Hypothalamus (tissue), 51 donors: ENCODE results near the gene EPHA6.
A peak's percentile ranks its signal among the peaks of the same experiment; 100 is the strongest.

Experiments
- DNase-seq, 51 donors: peaks; one replicate each; lab custom pipeline; 2025; lab: John Stamatoyannopoulos, UW

EPHA6 gene

DNA sequence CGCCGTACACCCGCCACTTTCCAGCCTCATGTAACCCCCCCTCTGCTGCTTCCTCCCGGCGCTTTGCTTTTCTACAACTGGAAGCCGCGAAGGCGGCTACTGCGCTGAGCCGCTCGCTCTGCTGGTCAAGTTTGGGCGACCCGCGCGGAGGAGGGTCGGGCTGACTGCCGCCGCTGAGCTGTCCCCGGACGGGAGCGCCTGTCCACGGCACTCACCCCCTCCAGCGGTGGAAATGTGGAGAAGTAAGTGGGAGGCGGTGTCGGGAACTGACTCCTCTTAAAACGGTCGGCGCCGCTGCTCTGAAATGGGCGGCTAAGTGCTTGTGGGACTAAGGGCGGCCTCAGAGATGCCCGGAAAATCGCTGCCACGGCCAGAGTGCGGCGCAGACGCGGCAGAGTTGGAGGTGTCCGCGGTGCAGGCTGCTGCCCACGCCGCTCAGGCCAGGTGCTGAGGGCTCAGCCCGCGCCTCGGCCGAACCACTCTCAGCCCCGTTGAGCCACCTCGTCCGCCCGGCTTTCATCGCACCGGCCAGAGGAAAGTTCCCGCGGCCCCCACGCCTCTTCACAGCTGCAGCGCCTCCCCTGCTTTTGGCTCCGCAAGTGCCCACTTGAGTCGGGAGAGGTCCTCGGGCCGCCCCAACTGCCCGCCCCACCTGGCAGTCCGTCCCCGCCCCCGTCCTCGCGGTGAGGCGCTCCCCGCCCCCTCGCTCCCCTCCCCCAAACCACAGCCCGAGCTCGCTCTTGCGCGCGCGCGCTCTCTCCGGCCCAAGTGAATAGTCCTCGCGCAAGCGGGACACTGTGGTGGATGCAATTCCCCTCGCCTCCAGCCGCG, at the start of gene EPHA6:
Gene EPHA6 (plus strand): TSS at position 775 of the 831 bp plus-strand sequence.
- DNase-seq, result peak in 25 of 51 donors; percentile 11 to 71 (median 37)

GRCh38 chr3:96776818-96777217, 37.6 kb upstream of the EPHA6 start:
- no peak for DNase-seq

DNA sequence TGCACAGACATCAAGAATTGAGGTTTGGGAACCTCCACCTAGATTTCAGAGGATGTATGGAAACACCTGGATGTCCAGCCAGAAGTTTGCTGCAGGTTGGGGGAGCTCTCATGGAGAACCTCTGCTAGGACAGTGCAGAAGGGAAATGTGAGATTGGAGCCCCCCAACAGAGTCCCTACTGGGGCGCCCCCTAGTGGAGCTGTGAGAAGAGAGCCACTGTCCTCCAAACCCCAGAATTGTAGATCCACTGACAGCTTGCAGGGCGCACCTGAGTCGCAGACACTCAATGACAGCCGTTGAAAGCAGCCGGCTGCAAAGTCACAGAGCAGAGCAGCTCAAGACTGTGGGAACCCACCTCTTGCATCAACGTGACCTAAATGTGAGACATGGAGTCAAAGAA, 34.6 kb upstream of the EPHA6 start:
- DNase-seq, result no peak

DNA sequence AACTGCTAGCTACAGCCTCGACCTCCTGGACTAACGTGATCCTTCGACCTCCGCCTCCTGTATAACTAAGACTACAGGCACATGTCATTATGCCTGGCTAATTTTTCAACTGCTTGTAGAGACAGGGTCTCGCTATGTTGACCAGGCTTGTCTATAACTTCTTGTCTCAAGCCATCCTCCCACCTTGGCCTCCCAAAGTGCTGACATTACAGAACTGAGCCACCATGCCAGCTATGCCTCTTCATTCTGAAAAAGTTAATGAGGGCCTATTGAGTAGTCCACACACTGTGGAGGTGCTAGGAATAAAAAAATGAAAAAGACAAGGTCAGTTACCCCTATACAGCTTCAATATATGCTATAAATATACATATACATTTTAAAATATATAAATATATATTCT, 18.3 kb upstream of the EPHA6 start:
- no peak for DNase-seq

DNA sequence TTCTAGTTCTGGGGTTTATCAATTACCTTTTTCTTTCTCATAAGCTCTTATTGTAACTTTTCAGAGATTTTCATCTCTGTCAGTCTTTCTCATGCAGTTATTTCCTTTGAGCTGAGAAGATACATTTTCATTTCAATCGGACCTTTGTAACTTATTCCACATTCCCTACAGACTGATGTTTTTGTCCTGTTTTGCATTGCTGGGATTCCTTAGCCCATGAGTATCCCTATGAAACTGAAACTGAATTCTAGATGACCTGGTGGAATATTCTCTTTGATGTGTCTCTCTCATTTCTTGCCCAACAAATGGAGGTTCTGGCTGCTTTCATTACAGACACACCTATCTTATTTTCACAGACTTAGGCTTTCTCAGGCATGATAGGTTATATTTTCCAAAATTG, 10.5 kb upstream of the EPHA6 start:
- no peak for DNase-seq

DNA sequence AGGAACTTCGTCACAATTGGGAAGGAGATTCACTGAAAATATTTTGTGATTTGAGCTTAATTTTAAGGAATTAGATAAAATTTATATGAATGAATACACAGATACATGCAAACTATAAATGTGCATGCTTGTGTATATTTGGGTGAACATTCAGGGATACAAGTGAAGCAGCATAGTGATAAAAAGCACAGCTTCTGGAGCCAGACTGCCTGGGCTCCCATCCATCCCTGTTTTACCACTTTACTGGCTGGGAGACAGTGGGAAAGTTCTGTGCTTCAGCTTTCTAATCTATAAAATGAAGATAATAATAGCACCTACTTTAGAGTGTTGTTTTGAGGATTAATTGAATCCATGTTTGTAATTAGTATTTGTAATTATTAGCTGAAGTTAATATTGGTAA, 8.1 kb upstream of the EPHA6 start:
- no peak for DNase-seq

DNA sequence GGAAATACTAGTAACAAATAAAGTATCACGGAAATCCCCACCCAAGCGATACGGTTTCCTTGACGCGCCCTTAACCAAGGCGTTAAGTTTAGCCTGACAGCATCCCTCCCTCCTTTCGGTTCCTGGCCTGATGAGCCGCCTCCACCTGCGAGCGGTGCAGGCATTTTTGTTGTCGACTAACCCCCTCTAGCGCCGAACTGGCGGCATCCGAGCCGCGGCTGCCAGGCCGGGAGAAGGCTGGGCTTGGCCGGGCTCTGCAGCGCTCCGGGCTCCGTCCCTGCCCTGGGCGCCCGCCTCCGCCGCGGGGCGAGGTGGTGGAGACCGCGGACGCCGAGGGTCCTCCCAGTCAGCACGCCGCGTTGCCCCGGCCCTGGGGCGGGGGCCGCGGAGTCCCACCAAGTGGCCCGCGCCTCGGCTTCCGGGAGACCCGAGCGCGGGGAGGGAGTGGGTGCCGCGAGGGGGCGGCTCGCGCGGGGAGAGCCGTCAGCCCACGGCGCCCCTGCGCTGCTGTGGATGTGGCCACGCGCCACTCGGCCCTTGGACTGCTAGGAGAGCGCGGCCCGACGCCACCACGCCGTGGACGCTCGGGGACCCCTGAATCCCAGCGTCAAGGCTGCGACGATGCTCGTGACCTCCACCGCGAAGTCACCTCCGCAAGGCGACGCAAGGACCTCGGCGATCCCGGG, 1.1 kb upstream of the EPHA6 start:
- DNase-seq, result peak in 37 of 51 donors; percentile 9 to 80 (median 41)

GRCh38 chr3:96814651-96815567, 515 bp downstream of the EPHA6 start:
- DNase-seq, result peak in 12 of 51 donors; percentile 1 to 53 (median 12)

- peak in 1 of 51 donors; percentile 18 for DNase-seq
Measured at GRCh38 chr3:96831175-96831574, 16.8 kb downstream of the EPHA6 start.

- no peak for DNase-seq
Measured at GRCh38 chr3:96833301-96833700, 18.9 kb downstream of the EPHA6 start.

GRCh38 chr3:96836153-96836915, 21.9 kb downstream of the EPHA6 start:
- DNase-seq, result no peak

DNA sequence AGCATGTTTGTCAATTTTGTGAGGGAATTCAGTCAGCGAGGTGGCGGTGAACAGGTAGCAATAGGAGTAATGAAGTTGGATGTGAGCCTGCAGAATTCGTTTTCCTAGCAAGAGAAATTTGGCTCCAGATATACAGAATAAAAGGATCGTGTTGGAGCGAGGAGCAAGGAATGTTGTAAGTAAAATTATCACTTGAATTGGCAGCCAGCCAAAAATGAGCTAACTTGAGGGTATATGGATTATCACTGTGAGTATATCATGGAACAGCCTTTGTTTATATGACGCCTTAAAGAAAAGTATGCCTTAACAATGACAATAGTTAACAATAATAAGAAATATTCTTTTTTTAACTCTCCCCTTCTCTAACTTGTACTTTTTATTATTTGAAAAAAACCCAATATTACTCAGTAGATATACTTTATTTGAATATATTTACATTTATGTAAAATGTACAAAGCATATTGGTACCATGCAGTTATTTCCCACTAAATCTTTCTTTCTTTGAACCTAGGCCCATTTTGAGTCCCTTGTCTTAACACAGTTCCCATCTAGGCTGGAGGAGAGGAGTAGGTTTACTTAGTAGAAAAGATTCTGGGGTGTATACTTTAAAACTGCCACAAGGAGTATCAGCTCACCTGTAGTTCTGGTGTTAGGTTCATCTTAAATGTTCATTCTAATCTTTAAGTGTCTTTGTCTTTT, 29.3 kb downstream of the EPHA6 start:
- no peak for DNase-seq

- no peak for DNase-seq
Measured at GRCh38 chr3:96844204-96844514, 29.8 kb downstream of the EPHA6 start.

GRCh38 chr3:96852849-96853248, 38.5 kb downstream of the EPHA6 start:
- DNase-seq, result no peak

- DNase-seq, result no peak
Measured at GRCh38 chr3:96860882-96861281, 46.5 kb downstream of the EPHA6 start.

DNA sequence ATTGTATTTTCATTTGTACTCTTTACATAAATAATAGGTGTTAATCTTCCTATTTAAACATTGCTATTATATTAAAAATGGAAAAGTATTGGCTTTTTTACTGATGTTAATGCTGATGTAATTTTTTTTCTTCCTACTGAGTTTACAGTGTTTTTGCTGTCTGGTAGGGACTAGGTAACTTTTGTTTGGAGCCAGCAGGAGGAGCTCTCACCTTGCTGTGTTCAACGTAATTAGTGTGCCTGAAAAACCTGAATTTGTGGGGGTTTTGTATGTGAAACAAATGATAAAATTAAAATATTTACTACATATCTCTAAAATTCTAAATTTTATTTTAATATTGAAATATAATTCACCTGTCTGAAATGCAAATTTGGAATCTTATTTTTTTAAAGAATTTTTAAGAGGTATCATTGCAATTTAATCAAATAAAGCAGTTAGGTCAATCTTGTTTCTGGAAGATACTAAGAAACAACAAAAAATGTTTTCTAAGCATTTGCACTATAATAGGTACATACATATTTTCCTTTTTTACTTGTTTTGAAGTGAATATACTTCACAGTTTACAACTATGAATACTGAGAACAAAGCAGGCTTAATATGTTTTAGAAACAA, 48.8 kb downstream of the EPHA6 start:
- DNase-seq, result peak in 6 of 51 donors; percentile 1 to 4 (median 2)

GRCh38 chr3:96865605-96866004, 51.2 kb downstream of the EPHA6 start:
- no peak for DNase-seq

GRCh38 chr3:96869316-96869715, 54.9 kb downstream of the EPHA6 start:
- no peak for DNase-seq

DNA sequence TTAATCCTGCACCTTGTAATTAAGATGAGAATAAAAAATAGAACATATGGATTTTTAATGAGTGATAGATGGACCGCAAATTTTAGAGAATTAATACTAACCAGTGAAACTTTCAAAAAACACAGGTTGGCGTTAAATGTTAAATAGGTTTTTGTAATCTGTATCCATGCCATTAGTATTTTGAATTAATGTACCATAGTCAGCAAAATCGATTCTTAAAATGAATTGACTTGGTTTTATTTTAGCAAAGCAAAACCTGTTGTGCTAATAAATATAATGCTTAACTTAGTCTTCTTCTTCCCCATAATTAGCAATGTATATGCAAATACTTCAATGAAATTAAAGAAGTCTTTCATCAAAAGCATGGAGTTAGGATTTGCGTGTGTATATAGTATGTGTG, 63.1 kb downstream of the EPHA6 start:
- no peak for DNase-seq
